PC-3 (cell line): ENCODE data around the gene LTBP4. TPM values are rescaled to one million over a fixed set of nuclear protein-coding genes. Genes with fewer than 3 reads are reported as not detected.

Source experiments
- ATAC-seq: fragments of 200-7000 bp; cut with Tn5 transposase; 2 replicates; pipeline ENCODE4 v1.9.1; 2020; ENCODE audit warnings: mild to moderate bottlenecking, moderate library complexity
- BruUV-seq: library from RNA; stranded (reverse); fragments of 400-500 nt; replicated peaks from 2 replicates; lab custom pipeline; 2021; lab: Mats Ljungman, UMichigan
- CTCF ChIA-PET: fragments of 300-600 bp; sonication (Branson Sonifier 250); formaldehyde crosslinking; loops from one replicate; lab custom pipeline; 2022; ENCODE audit warnings: antibody characterized with exemption; lab: Charles Lee
- POLR2A ChIA-PET: fragments of 300-600 bp; sonication (Branson Sonifier 250); formaldehyde crosslinking; loops from one replicate; lab custom pipeline; 2022; ENCODE audit warnings: antibody characterized with exemption; ENCODE audit not compliant: unreplicated experiment; lab: Charles Lee
- DNase-seq: peaks from one replicate; pipeline ENCODE4 v3.0.0-alpha.2; 2015
- H2AFZ ChIP-seq: fragments of 300-600 bp; sonication (generic); 2 replicates; pipeline ENCODE4 v1.6.0; 2016; ENCODE audit warnings: antibody characterized with exemption, low read length
- H3F3A ChIP-seq: fragments of 300-600 bp; sonication (generic); one replicate; pipeline ENCODE4 v1.6.0; 2017; ENCODE audit warnings: antibody characterized with exemption, low read length, control low read depth, mild to moderate bottlenecking; ENCODE audit not compliant: unreplicated experiment
- H3K27ac ChIP-seq: fragments of 300-600 bp; sonication (generic); 2 replicates; pipeline ENCODE4 v1.5.1; 2016; ENCODE audit warnings: mild to moderate bottlenecking, low read length
- H3K27me3 ChIP-seq: fragments of 300-600 bp; sonication (generic); 2 replicates; pipeline ENCODE4 v1.6.1; 2016; ENCODE audit warnings: low read length, mixed read lengths
- H3K36me3 ChIP-seq: fragments of 300-600 bp; sonication (generic); 2 replicates; pipeline ENCODE4 v1.6.1; 2016; ENCODE audit warnings: low read depth, mixed run types, low read length, mixed read lengths
- H3K4me1 ChIP-seq: fragments of 300-600 bp; sonication (generic); 2 replicates; pipeline ENCODE4 v1.5.1; 2016; ENCODE audit warnings: low read length; ENCODE audit not compliant: insufficient read depth
- H3K4me2 ChIP-seq: fragments of 300-600 bp; sonication (generic); 2 replicates; pipeline ENCODE4 v1.6.0; 2016; ENCODE audit warnings: low read length
- H3K4me3 ChIP-seq: fragments of 300-600 bp; sonication (generic); 2 replicates; pipeline ENCODE4 v1.5.1; 2016; ENCODE audit warnings: mild to moderate bottlenecking, low read length, mixed read lengths
- H3K79me2 ChIP-seq: fragments of 300-600 bp; sonication (generic); 2 replicates; pipeline ENCODE4 v1.6.1; 2017; ENCODE audit warnings: low read length, mixed read lengths
- H3K9ac ChIP-seq: fragments of 300-600 bp; sonication (generic); 2 replicates; pipeline ENCODE4 v1.6.0; 2016; ENCODE audit warnings: mild to moderate bottlenecking, low read length
- H3K9me2 ChIP-seq: fragments of 300-600 bp; sonication (generic); replicated peaks from 2 replicates; pipeline ENCODE4 v1.6.1; 2016; ENCODE audit warnings: mixed run types, low read length, mixed read lengths
- H3K9me3 ChIP-seq: fragments of 300-600 bp; sonication (generic); 2 replicates; pipeline ENCODE4 v1.6.1; 2016; ENCODE audit warnings: low read length, mixed read lengths
- H4K20me1 ChIP-seq: fragments of 300-600 bp; sonication (generic); 2 replicates; pipeline ENCODE4 v1.6.1; 2016; ENCODE audit warnings: low read length, mixed read lengths
- CTCF ChIP-seq: fragments of 300-600 bp; sonication (generic); conservative IDR thresholded peaks from 2 replicates; pipeline ENCODE4 v1.5.1; 2017; ENCODE audit warnings: antibody characterized with exemption, low read depth, mild to moderate bottlenecking, low read length
- EZH2 ChIP-seq: fragments of 300-600 bp; sonication (generic); IDR thresholded peaks from one replicate; pipeline ENCODE4 v1.6.1; 2017; ENCODE audit warnings: antibody characterized with exemption, mild to moderate bottlenecking, low read length; ENCODE audit not compliant: unreplicated experiment
- EZH2phosphoT487 ChIP-seq: fragments of 300-600 bp; sonication (generic); IDR thresholded peaks from 2 replicates; pipeline ENCODE4 v1.6.1; 2018; ENCODE audit warnings: mild to moderate bottlenecking, antibody characterized with exemption, low read length, borderline replicate concordance
- intact Hi-C: fragments of 100-400 bp; cut with micrococcal nuclease; formaldehyde crosslinking; loops from 2 replicates; pipeline ENCODE4 v1.9.0; 2023
- total RNA-seq: library from RNA; depleted of rRNA; stranded (reverse); fragments of >200 nt; gene quantifications from 2 replicates; pipeline ENCODE4 v1.2.3, GENCODE V29; 2014

Gene LTBP4
- total RNA-seq, 1 experiment from 2014 or later, result 8.9 TPM

- Histone ChIP-seq H3K9me2 (no peaks in the 10 kb centered on the region), H3K79me2 (no peaks in the 10 kb centered on the region), H3F3A (no peaks in the 10 kb centered on the region), H4K20me1 (no peaks in the 10 kb centered on the region), H3K4me3 (no peak overlapping the region), H3K27ac (no peak overlapping the region), H3K36me3 (no peaks in the 10 kb centered on the region), H3K4me2 (no peak overlapping the region), H3K9ac (no peak overlapping the region), H3K4me1 (no peaks in the 10 kb centered on the region), H3K27me3 (no peaks in the 10 kb centered on the region), H2AFZ (no peak overlapping the region), H3K9me3 (no peaks in the 10 kb centered on the region)
- DNase-seq (no peak), ATAC-seq (no peak)
- BruUV-seq, result no TSS peak
- intact Hi-C loops, result no loop called here
- TF ChIP-seq CTCF (no peak), EZH2phosphoT487 (no peak), EZH2 (no peak)
- ChIA-PET CTCF (no interaction called here), POLR2A (no interaction called here)
Measured at GRCh38 chr19:40583283-40583682, 17.9 kb upstream of the LTBP4 start.

GRCh38 chr19:40584007-40584406 is 17.2 kb upstream of the LTBP4 start:
- Histone ChIP-seq H2AFZ (no peak overlapping the region), H3K9me3 (no peaks in the 10 kb centered on the region), H3K4me1 (no peaks in the 10 kb centered on the region), H3K4me3 (no peak overlapping the region), H3K27ac (no peak overlapping the region), H3K4me2 (no peak overlapping the region), H4K20me1 (no peaks in the 10 kb centered on the region), H3K9ac (no peak overlapping the region), H3K36me3 (no peaks in the 10 kb centered on the region), H3K27me3 (no peaks in the 10 kb centered on the region), H3K79me2 (no peaks in the 10 kb centered on the region), H3K9me2 (no peaks in the 10 kb centered on the region), H3F3A (no peaks in the 10 kb centered on the region)
- BruUV-seq, result no TSS peak
- ATAC-seq (peak; percentile 71), DNase-seq (peak; percentile 56)
- TF ChIP-seq CTCF (peak; percentile 56), EZH2 (no peak), EZH2phosphoT487 (no peak)
- CTCF ChIA-PET, result no interaction called here
- POLR2A ChIA-PET, result no interaction called here
- intact Hi-C loops, result no loop called here

GRCh38 chr19:40585241-40585981 is 15.8 kb upstream of the LTBP4 start:
- BruUV-seq, result no TSS peak
- no peak overlapping the region for H3K4me2 ChIP-seq
- DNase-seq (peak; percentile 33), ATAC-seq (no peak)
- H3K27ac ChIP-seq, result 0 out of 2 replicates have a peak overlapping the region, but pooled peaks have one; percentile 9
- no peaks in the 10 kb centered on the region for H3K9me2 ChIP-seq
- ChIA-PET POLR2A (no interaction called here), CTCF (no interaction called here)
- no peak for TF ChIP-seq EZH2phosphoT487
- TF ChIP-seq EZH2, result no peak
- no peak for TF ChIP-seq CTCF
- H3F3A ChIP-seq, result no peaks in the 10 kb centered on the region
- no peaks in the 10 kb centered on the region for H3K4me1 ChIP-seq
- intact Hi-C loops, result no loop called here
- H3K79me2 ChIP-seq, result no peaks in the 10 kb centered on the region
- no peaks in the 10 kb centered on the region for H3K36me3 ChIP-seq
- no peaks in the 10 kb centered on the region for H3K27me3 ChIP-seq
- H3K9ac ChIP-seq, result no peak overlapping the region
- no peaks in the 10 kb centered on the region for H3K9me3 ChIP-seq
- H2AFZ ChIP-seq, result no peak overlapping the region
- no peaks in the 10 kb centered on the region for H4K20me1 ChIP-seq
- no peak overlapping the region for H3K4me3 ChIP-seq
